ENCODE measurements around the gene STPG1. TPM values are rescaled to one million over a fixed set of nuclear protein-coding genes. Genes with fewer than 3 reads are reported as not detected.

The STPG1 gene
- total and polyA plus RNA-seq, 8 donors: 7.8 to 11.1 (median 9.0) TPM

- intact Hi-C loops (cut with DNase I): no loop called here
- H3K9me3 ChIP-seq: no peaks in the 10 kb centered on the region
Observed at GRCh38 chr1:24374891-24375786, 38.4 kb downstream of the STPG1 start.

GRCh38 chr1:24373710-24374109 lies 39.9 kb downstream of the STPG1 start:
- no peak for DNase-seq
- TF ChIP-seq CTCF (IDR thresholded peaks at IDR 0.05): no peak

More at GRCh38 chr1:24374891-24375786, 38.4 kb downstream of the STPG1 start:
- no peak for TF ChIP-seq CTCF (IDR thresholded peaks at IDR 0.05)
- ATAC-seq: no peak
- DNase-seq: no peak
- Histone ChIP-seq H3K27ac (no peak overlapping the region), H3K36me3 (peaks cover 0 to 14% of the 10 kb centered on the region in 2 donors), H3K27me3 (no peaks in the 10 kb centered on the region), H3K4me1 (no peaks in the 10 kb centered on the region), H3K4me3 (no peak overlapping the region)

GRCh38 chr1:24373044-24373443 lies 40.5 kb downstream of the STPG1 start:
- Histone ChIP-seq H3K9me3 (no peaks in the 10 kb centered on the region), H3K36me3 (peaks cover 0 to under 1% of the 10 kb centered on the region in 2 donors), H3K27ac (no peak overlapping the region), H3K4me1 (no peaks in the 10 kb centered on the region), H3K4me3 (no peak overlapping the region), H3K27me3 (no peaks in the 10 kb centered on the region)
- DNase-seq (no peak), ATAC-seq (no peak)
- no peak for TF ChIP-seq CTCF (IDR thresholded peaks at IDR 0.05)
- intact Hi-C loops (cut with DNase I): no loop called here

More at GRCh38 chr1:24373710-24374109, 39.9 kb downstream of the STPG1 start:
- Histone ChIP-seq H3K27ac (no peak overlapping the region), H3K4me3 (no peak overlapping the region), H3K9me3 (no peaks in the 10 kb centered on the region), H3K36me3 (peaks cover 0 to 7% of the 10 kb centered on the region in 2 donors), H3K27me3 (no peaks in the 10 kb centered on the region), H3K4me1 (no peaks in the 10 kb centered on the region)
- no peak for ATAC-seq
- intact Hi-C loops (cut with DNase I): no loop called here

GRCh38 chr1:24369801-24370200 lies 43.8 kb downstream of the STPG1 start:
- Histone ChIP-seq H3K4me3 (no peak overlapping the region), H3K27me3 (no peaks in the 10 kb centered on the region), H3K27ac (no peak overlapping the region), H3K9me3 (no peaks in the 10 kb centered on the region), H3K36me3 (peaks cover 0 to 4% of the 10 kb centered on the region in 2 donors), H3K4me1 (peaks cover 0 to 9% of the 10 kb centered on the region in 2 donors)
- no peak for ATAC-seq
- no peak for DNase-seq
- intact Hi-C loops (cut with DNase I): no loop called here
- no peak for TF ChIP-seq CTCF (IDR thresholded peaks at IDR 0.05)

GRCh38 chr1:24369199-24369598 lies 44.4 kb downstream of the STPG1 start:
- ATAC-seq (no peak), DNase-seq (no peak)
- Histone ChIP-seq H3K27me3 (no peaks in the 10 kb centered on the region), H3K4me1 (peaks cover 0 to 10% of the 10 kb centered on the region in 2 donors), H3K9me3 (no peaks in the 10 kb centered on the region), H3K36me3 (peaks cover 0 to 4% of the 10 kb centered on the region in 2 donors), H3K27ac (no peak overlapping the region), H3K4me3 (no peak overlapping the region)
- intact Hi-C loops (cut with DNase I): no loop called here
- no peak for TF ChIP-seq CTCF (IDR thresholded peaks at IDR 0.05)

Measured in left lung (tissue), 10 donors.